OCI-LY1 (cell line): ENCODE results near the gene ZNF664.

Experiments
- CTCF ChIP-seq: fragments of 200-600 bp; sonication (generic), shearing (Covaris generic); IDR thresholded peaks from 2 replicates; pipeline ENCODE4 v1.5.1; 2017; ENCODE audit warnings: mild to moderate bottlenecking, antibody characterized with exemption, low read length, moderate library complexity, mixed read lengths
- EZH2 ChIP-seq: fragments of 200-600 bp; sonication (generic), shearing (Covaris generic); IDR thresholded peaks from 2 replicates; pipeline ENCODE4 v1.8.0; 2017; ENCODE audit warnings: borderline replicate concordance, mixed run types, mild to moderate bottlenecking, antibody characterized with exemption, low read length, moderate library complexity, mixed read lengths

GRCh38 chr12:123963821-123964220 is 9.2 kb upstream of the ZNF664 start:
- TF ChIP-seq CTCF (no peak), EZH2 (no peak)
